Measurements from ENCODE around the gene BORCS5.
"Not testable (repeated sequence)": the region's sequence is repeated elsewhere in the genome, so short reads cannot be mapped to it uniquely, and the experiment has no call there.

BORCS5 gene

GRCh38 chr12:12461923-12462315 is 105.0 kb downstream of the BORCS5 start:
- no peak for DNase-seq (ENCODE audit: low spot score)

- DNase-seq (ENCODE audit: low spot score), result no peak
Observed at GRCh38 chr12:12465522-12465921, 108.6 kb downstream of the BORCS5 start.

- no peak for DNase-seq (ENCODE audit: low spot score)
Observed at GRCh38 chr12:12466157-12466556, 109.3 kb downstream of the BORCS5 start.

- DNase-seq (ENCODE audit: low spot score), result no peak
Observed at GRCh38 chr12:12467264-12467663, 110.4 kb downstream of the BORCS5 start.

- no peak for DNase-seq (ENCODE audit: low spot score)
Observed at GRCh38 chr12:12467688-12468261, 110.9 kb downstream of the BORCS5 start.

- DNase-seq (ENCODE audit: low spot score), result no peak
Observed at GRCh38 chr12:12468575-12468974, 111.7 kb downstream of the BORCS5 start.

GRCh38 chr12:12469386-12469785 is 112.5 kb downstream of the BORCS5 start:
- DNase-seq (ENCODE audit: low spot score), result no peak

- DNase-seq (ENCODE audit: low spot score), result no peak
Observed at GRCh38 chr12:12470751-12471306, 114.0 kb downstream of the BORCS5 start.

- not testable (repeated sequence) for DNase-seq (ENCODE audit: low spot score)
Observed at GRCh38 chr12:12471982-12472961, 115.4 kb downstream of the BORCS5 start.

GRCh38 chr12:12473223-12473622 is 116.3 kb downstream of the BORCS5 start:
- no peak for DNase-seq (ENCODE audit: low spot score)

- DNase-seq (ENCODE audit: low spot score), result no peak
Observed at GRCh38 chr12:12474471-12474928, 117.6 kb downstream of the BORCS5 start.

- no peak for DNase-seq (ENCODE audit: low spot score)
Observed at GRCh38 chr12:12474931-12475795, 118.3 kb downstream of the BORCS5 start.

GRCh38 chr12:12476857-12477531 is 120.1 kb downstream of the BORCS5 start:
- DNase-seq (ENCODE audit: low spot score), result no peak

- DNase-seq (ENCODE audit: low spot score), result no peak
Observed at GRCh38 chr12:12477532-12477890, 120.6 kb downstream of the BORCS5 start.

GRCh38 chr12:12480074-12480473 is 123.2 kb downstream of the BORCS5 start:
- no peak for DNase-seq (ENCODE audit: low spot score)

- DNase-seq (ENCODE audit: low spot score), result no peak
Observed at GRCh38 chr12:12481631-12482030, 124.8 kb downstream of the BORCS5 start.

GRCh38 chr12:12482150-12482761 is 125.4 kb downstream of the BORCS5 start:
- no peak for DNase-seq (ENCODE audit: low spot score)

- DNase-seq (ENCODE audit: low spot score), result no peak
Observed at GRCh38 chr12:12482959-12483358, 126.1 kb downstream of the BORCS5 start.

- no peak for DNase-seq (ENCODE audit: low spot score)
Observed at GRCh38 chr12:12483438-12483837, 126.6 kb downstream of the BORCS5 start.

GRCh38 chr12:12486661-12487240 is 129.9 kb downstream of the BORCS5 start:
- peak; percentile 44 for DNase-seq (ENCODE audit: low spot score)

GRCh38 chr12:12487490-12487889 is 130.6 kb downstream of the BORCS5 start:
- no peak for DNase-seq (ENCODE audit: low spot score)
